Esophagus squamous epithelium (tissue), 5 donors: Measurements from ENCODE around the gene VAX1. TPM values are rescaled to one million over a fixed set of nuclear protein-coding genes. Genes with fewer than 3 reads are reported as not detected.

Source experiments
- DNase-seq: peaks from one replicate; lab custom pipeline; 2025; lab: John Stamatoyannopoulos, UW
- H3K27ac ChIP-seq, 4 donors: fragments of 200-600 bp; sonication (generic); one replicate each; pipeline ENCODE4 v1.5.1; 2016 to 2019; ENCODE audit warnings: mild to moderate bottlenecking in 1 of 4
- H3K27me3 ChIP-seq, 4 donors: fragments of 200-600 bp; sonication (generic); 1 replicate in 3 of 4; 2 replicates in 1 of 4; pipeline versions ENCODE4 v1.5.1 to v1.6.0; 2017 to 2021; ENCODE audit warnings: antibody characterized with exemption in 1 of 4
- H3K36me3 ChIP-seq, 3 donors: fragments of 200-600 bp; sonication (generic); one replicate each; pipeline ENCODE4 v1.5.1; 2016 to 2019
- H3K4me1 ChIP-seq, 3 donors: fragments of 200-600 bp; sonication (generic); one replicate each; pipeline ENCODE4 v1.5.1; 2017 to 2019
- H3K4me3 ChIP-seq, 4 donors: fragments of 200-600 bp; sonication (generic); 1 replicate in 3 of 4; 2 replicates in 1 of 4; pipeline ENCODE4 v1.5.1; 2016 to 2019; ENCODE audit warnings: mild to moderate bottlenecking in 2 of 4, moderate library complexity in 1 of 4
- H3K9me3 ChIP-seq, 3 donors: fragments of 200-600 bp; sonication (generic); one replicate each; pipeline ENCODE4 v1.5.1; 2016 to 2019
- POLR2A ChIP-seq, 4 donors: fragments of 450-650 bp; IDR thresholded peaks; one replicate each; pipeline ENCODE4 v1.6.1; 2017; ENCODE audit warnings: antibody characterized with exemption in 4 of 4, mild to moderate bottlenecking in 4 of 4, moderate library complexity in 3 of 4
- WGBS, 2 donors: methylation state at CpG; one replicate each; pipeline ENCODE4 v1.1.5; 2018; 5-methylcytosine and 5-hydroxymethylcytosine counted together
- intact Hi-C: fragments of 100-400 bp; cut with DNase I; formaldehyde crosslinking; loops from one replicate; pipeline ENCODE4 v1.15.0; 2022
- total RNA-seq, 4 donors: library from RNA; depleted of rRNA; stranded (reverse); fragments of >200 nt; gene quantifications; one replicate each; pipeline ENCODE4 v1.1.0, GENCODE V29; 2016
- TF ChIP-seq, protein P1 (sequence below), 6 experiments: fragments of 450-650 bp in 4 of 6; fragments of 200-600 bp in 2 of 6; sonication (generic) in 2 of 6; IDR thresholded peaks; one replicate each; pipeline ENCODE4 v1.5.1; 2016 to 2019; ENCODE audit warnings: antibody characterized with exemption in 6 of 6, mild to moderate bottlenecking in 4 of 6, moderate library complexity in 4 of 6
- donor health status: DM: yes; HTN: yes; CAD: no.

The VAX1 gene
- total RNA-seq, 4 donors from 2014 or later = 0.13 TPM; not detected in 3

DNA sequence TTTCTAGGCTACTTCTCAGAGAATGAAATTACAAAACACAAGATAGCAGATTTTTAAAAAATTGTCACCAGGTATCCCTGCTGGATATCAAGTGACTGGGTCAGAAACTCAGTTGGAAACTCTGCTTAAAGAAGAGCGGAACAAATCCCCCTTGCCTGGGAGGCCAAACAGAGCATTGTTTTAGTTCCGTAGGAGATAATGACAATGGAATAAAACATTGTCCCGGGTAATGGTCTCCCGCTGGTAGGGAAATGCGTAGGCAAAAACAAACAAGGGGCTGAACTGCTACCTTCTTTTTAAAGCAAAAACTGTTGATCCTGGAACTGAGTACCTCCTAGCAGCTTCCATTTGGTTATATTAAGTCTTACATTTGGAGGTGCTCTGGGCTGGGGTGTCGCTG, 21.3 kb upstream of the VAX1 start:
- intact Hi-C loops = no loop called here
- DNase-seq = no peak
- H3K4me1 ChIP-seq = peaks cover 12 to 19% (median 12%) of the 10 kb centered on the region in 3 donors
- H3K27me3 ChIP-seq = peaks cover 19 to 100% (median 34%) of the 10 kb centered on the region in 4 donors
- 14 to 15% methylated on average over 6 of the region's 6 CpGs for WGBS, 2 donors
- no peaks in the 10 kb centered on the region for H3K9me3 ChIP-seq
- TF ChIP-seq, protein P1, sequence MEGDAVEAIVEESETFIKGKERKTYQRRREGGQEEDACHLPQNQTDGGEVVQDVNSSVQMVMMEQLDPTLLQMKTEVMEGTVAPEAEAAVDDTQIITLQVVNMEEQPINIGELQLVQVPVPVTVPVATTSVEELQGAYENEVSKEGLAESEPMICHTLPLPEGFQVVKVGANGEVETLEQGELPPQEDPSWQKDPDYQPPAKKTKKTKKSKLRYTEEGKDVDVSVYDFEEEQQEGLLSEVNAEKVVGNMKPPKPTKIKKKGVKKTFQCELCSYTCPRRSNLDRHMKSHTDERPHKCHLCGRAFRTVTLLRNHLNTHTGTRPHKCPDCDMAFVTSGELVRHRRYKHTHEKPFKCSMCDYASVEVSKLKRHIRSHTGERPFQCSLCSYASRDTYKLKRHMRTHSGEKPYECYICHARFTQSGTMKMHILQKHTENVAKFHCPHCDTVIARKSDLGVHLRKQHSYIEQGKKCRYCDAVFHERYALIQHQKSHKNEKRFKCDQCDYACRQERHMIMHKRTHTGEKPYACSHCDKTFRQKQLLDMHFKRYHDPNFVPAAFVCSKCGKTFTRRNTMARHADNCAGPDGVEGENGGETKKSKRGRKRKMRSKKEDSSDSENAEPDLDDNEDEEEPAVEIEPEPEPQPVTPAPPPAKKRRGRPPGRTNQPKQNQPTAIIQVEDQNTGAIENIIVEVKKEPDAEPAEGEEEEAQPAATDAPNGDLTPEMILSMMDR (IDR thresholded peaks at IDR 0.05) = no peak
- no peak for TF ChIP-seq POLR2A (IDR thresholded peaks at IDR 0.05)
- H3K36me3 ChIP-seq = no peaks in the 10 kb centered on the region
- no peak overlapping the region for H3K27ac ChIP-seq
- H3K4me3 ChIP-seq = no peak overlapping the region

DNA sequence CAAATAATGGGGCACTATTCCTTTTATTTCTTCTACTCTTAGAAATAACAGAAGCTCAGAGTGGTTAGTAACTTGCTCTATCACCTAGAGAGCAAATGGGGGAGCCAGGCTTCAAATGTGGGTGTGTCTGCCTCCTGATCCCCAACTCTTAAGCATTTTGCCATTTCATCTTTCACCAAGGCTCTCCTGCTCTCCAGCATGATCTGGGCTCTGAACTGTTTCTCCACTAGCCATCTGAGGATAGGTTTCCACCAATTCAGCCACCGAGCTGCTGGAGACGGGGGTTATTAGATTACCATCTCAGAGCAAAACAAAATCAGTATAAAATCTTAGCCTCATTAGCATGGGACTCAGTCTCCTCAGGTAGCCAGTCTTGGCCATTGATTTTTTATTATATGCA, 20.2 kb upstream of the VAX1 start:
- intact Hi-C loops = no loop called here
- Histone ChIP-seq H3K27me3 (peaks cover 9 to 100% (median 25%) of the 10 kb centered on the region in 4 donors), H3K9me3 (no peaks in the 10 kb centered on the region), H3K4me1 (peaks cover 8 to 13% (median 9%) of the 10 kb centered on the region in 3 donors), H3K36me3 (no peaks in the 10 kb centered on the region), H3K27ac (no peak overlapping the region), H3K4me3 (no peak overlapping the region)
- DNase-seq = no peak
- WGBS, 2 donors = 16 to 22% methylated on average over 2 of the region's 2 CpGs
- TF ChIP-seq, protein P1 (IDR thresholded peaks at IDR 0.05) = no peak
- TF ChIP-seq POLR2A (IDR thresholded peaks at IDR 0.05) = no peak

- Histone ChIP-seq H3K36me3 (no peaks in the 10 kb centered on the region), H3K27me3 (peaks cover 0 to 93% (median 2%) of the 10 kb centered on the region in 4 donors), H3K4me3 (no peak overlapping the region), H3K9me3 (no peaks in the 10 kb centered on the region), H3K4me1 (no peaks in the 10 kb centered on the region), H3K27ac (no peak overlapping the region)
- intact Hi-C loops = no loop called here
- DNase-seq = no peak
- 23 to 26% methylated on average over 3 of the region's 3 CpGs for WGBS, 2 donors
- TF ChIP-seq, protein P1 (IDR thresholded peaks at IDR 0.05) = no peak
- TF ChIP-seq POLR2A (IDR thresholded peaks at IDR 0.05) = no peak
Observed at GRCh38 chr10:117152668-117153067, 14.6 kb upstream of the VAX1 start.

GRCh38 chr10:117148284-117148683, 10.2 kb upstream of the VAX1 start:
- peaks cover 0 to 93% (median 2%) of the 10 kb centered on the region in 4 donors for H3K27me3 ChIP-seq
- H3K4me1 ChIP-seq = no peaks in the 10 kb centered on the region
- H3K27ac ChIP-seq = no peak overlapping the region
- no peaks in the 10 kb centered on the region for H3K36me3 ChIP-seq
- peaks cover 0 to 10% (median 6%) of the 10 kb centered on the region in 3 donors for H3K9me3 ChIP-seq
- intact Hi-C loops = no loop called here
- WGBS, 2 donors = 72 to 73% methylated on average over 3 of the region's 3 CpGs
- no peak for TF ChIP-seq POLR2A (IDR thresholded peaks at IDR 0.05)
- TF ChIP-seq, protein P1 (IDR thresholded peaks at IDR 0.05) = no peak
- DNase-seq = no peak
- no peak overlapping the region for H3K4me3 ChIP-seq

DNA sequence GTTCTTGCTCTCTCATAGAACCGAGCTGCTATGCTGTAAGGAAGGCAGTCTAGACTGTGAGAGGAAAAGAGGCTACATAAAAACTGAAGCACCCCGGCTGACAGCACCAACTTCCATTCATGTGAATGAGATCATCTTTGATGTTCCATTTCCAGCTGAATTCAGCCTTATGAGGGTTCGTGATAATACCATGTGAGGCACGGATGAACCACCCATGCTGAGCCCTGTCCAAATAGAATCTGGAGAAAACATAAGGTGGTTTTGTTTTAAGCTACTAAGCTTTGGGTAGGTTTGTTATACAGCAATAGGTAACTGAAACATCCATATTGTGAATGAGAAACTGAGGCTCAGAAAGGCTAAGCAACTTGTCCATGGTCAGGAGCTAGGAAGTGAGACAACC, 6.9 kb upstream of the VAX1 start:
- Histone ChIP-seq H3K27ac (no peak overlapping the region), H3K4me1 (peaks cover 0 to 6% (median 0%) of the 10 kb centered on the region in 3 donors), H3K9me3 (peaks cover 0 to 10% (median 6%) of the 10 kb centered on the region in 3 donors), H3K36me3 (no peaks in the 10 kb centered on the region), H3K27me3 (peaks cover 3 to 99% (median 13%) of the 10 kb centered on the region in 4 donors), H3K4me3 (no peak overlapping the region)
- no peak for DNase-seq
- TF ChIP-seq, protein P1 (IDR thresholded peaks at IDR 0.05) = no peak
- TF ChIP-seq POLR2A (IDR thresholded peaks at IDR 0.05) = no peak
- 59 to 75% methylated on average over 4 of the region's 4 CpGs for WGBS, 2 donors
- intact Hi-C loops = no loop called here
